GM18861 (cell line): ENCODE measurements around the gene CFAP410.
"Not testable (repeated sequence)": the region's sequence is repeated elsewhere in the genome, so short reads cannot be mapped to it uniquely, and the experiment has no call there.

Experiments used
- ATAC-seq: cut with Tn5 transposase; IDR thresholded peaks from one replicate; pipeline ENCODE4 v1.9.1; 2021; ENCODE audit not compliant: unreplicated experiment

Gene CFAP410

GRCh38 chr21:44351535-44352252 is 12.5 kb upstream of the CFAP410 start:
- ATAC-seq: no peak

- ATAC-seq: no peak
Measured at GRCh38 chr21:44350773-44351481, 11.7 kb upstream of the CFAP410 start.

- no peak for ATAC-seq
Measured at GRCh38 chr21:44349847-44350772, 10.9 kb upstream of the CFAP410 start.

- ATAC-seq: no peak
Measured at GRCh38 chr21:44349416-44349846, 10.2 kb upstream of the CFAP410 start.

DNA sequence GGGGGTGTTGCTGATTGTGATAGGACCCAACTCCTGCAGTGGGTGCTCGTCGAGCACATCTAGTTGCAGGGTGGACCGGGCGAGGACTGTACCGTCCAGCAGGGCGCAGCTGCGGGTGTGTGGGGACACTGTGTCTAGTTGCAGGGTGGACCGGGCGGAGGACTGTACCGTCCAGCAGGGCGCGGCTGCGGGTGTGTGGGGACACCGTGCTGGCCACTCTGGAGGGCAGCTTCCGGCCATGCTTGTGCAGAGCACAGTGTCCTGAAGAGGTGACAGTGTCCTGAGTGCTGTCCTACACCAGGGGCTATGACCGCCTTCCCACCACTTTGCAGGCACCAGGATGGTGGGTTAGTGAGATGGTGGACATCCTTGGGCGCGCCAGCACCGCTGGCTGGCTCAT is 9.7 kb upstream of the CFAP410 start:
- no peak for ATAC-seq

DNA sequence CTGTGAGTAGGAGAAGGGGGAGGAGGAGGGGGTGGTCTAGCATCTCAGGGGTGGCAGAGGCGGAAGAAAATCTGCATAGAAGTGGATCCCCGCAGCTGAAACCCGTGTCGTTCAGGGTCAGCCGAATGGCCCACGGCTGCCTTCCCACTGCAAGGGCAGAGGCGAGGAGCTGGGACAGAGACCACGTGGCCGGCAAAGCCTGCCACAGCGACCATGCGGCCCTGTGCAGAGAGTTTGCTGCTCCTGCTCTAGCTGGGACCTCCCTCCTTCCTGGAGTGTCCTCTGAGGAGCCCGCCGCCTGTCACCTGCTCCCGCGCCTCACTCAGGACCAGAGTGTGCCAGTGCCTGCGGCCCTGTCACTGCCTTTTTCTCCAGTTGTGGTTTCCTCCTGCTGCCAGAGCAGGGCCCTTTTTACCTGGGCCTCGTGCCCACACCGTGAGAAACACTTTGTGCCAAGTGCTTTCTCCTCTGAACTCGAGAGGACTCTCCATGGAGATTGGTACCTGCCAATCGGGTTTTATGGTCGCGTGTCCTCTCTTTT is 8.8 kb upstream of the CFAP410 start:
- no peak for ATAC-seq

- ATAC-seq: no peak
Measured at GRCh38 chr21:44345495-44345894, 6.3 kb upstream of the CFAP410 start.

- no peak for ATAC-seq
Measured at GRCh38 chr21:44344541-44345183, 5.5 kb upstream of the CFAP410 start.

DNA sequence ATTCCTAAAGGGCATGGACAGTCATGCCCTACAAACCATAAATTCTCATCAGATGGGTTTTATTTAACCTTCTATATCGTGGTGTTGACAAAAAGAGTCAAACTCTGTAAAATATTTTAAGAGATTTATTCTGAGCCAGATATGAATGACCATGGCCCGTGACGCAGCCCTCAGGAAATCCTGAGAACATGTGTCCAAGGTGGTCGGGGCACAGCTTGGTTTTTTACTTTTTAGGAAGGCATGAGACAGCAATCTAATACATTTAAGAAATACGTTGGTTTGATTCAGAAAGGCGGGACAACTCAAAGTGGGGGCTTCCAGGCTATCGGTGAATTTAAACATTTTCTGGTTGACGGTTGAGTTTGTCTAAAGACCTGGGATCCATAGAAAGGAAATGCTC is 3.8 kb upstream of the CFAP410 start:
- not testable (repeated sequence) for ATAC-seq

GRCh38 chr21:44341726-44342458 is 2.7 kb upstream of the CFAP410 start:
- ATAC-seq: not testable (repeated sequence)

- ATAC-seq: no peak
Measured at GRCh38 chr21:44337941-44338895, 972 bp downstream of the CFAP410 start.

GRCh38 chr21:44337449-44337848 is 1.7 kb downstream of the CFAP410 start:
- no peak for ATAC-seq

- no peak for ATAC-seq
Measured at GRCh38 chr21:44335266-44336059, 3.7 kb downstream of the CFAP410 start.

GRCh38 chr21:44334329-44335030 is 4.7 kb downstream of the CFAP410 start:
- ATAC-seq: no peak

- no peak for ATAC-seq
Measured at GRCh38 chr21:44333509-44334328, 5.5 kb downstream of the CFAP410 start.

GRCh38 chr21:44332965-44333364 is 6.2 kb downstream of the CFAP410 start:
- ATAC-seq: no peak

DNA sequence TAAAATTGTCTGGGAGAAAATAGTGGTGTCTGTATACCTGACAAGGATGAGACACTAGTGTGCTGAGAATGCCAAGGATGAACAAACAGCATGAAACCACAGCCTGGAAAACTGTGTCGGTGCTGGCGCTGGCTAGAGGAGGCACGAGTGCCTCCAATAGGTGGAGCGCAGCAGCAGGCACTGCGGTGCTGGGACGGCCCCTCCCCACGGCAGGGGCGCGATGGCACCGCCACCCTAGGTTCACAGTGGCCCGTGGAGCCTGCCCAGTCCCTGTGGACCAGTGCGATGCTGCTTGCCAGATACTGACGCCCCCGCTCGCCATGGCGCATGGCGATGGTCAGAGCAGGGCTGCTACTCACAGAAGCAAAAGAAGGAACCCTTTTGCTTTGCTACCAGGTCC is 6.8 kb downstream of the CFAP410 start:
- no peak for ATAC-seq
